NCI-H82 (cell line): Measurements from ENCODE around the gene DOCK4.
A peak's percentile ranks its signal among the peaks of the same experiment; 100 is the strongest.

Experiments
- DNase-seq: peaks from one replicate; lab custom pipeline; 2025; lab: John Stamatoyannopoulos, UW

DOCK4 gene

GRCh38 chr7:111728635-111728995 is 477.6 kb downstream of the DOCK4 start:
- no peak for DNase-seq

GRCh38 chr7:111727905-111728634 is 478.1 kb downstream of the DOCK4 start:
- no peak for DNase-seq

GRCh38 chr7:111718886-111719285 is 487.3 kb downstream of the DOCK4 start:
- DNase-seq = no peak

GRCh38 chr7:111711426-111712065 is 494.7 kb downstream of the DOCK4 start:
- peak; percentile 96 for DNase-seq

GRCh38 chr7:111710839-111711380 is 495.3 kb downstream of the DOCK4 start:
- DNase-seq = peak; percentile 56

- no peak for DNase-seq
These were observed 498.1 kb downstream of the DOCK4 start for GRCh38 chr7:111708072-111708471.

- no peak for DNase-seq
These were observed 500.4 kb downstream of the DOCK4 start for GRCh38 chr7:111705807-111706206.

GRCh38 chr7:111697771-111698170 is 508.4 kb downstream of the DOCK4 start:
- no peak for DNase-seq

- DNase-seq = no peak
These were observed 511.8 kb downstream of the DOCK4 start for GRCh38 chr7:111694376-111694775.

GRCh38 chr7:111690364-111691111 is 515.7 kb downstream of the DOCK4 start:
- no peak for DNase-seq

- DNase-seq = no peak
These were observed 520.9 kb downstream of the DOCK4 start for GRCh38 chr7:111685349-111685748.

GRCh38 chr7:111682588-111683340 is 523.4 kb downstream of the DOCK4 start:
- no peak for DNase-seq

GRCh38 chr7:111681242-111681641 is 525.0 kb downstream of the DOCK4 start:
- DNase-seq = no peak

- DNase-seq = no peak
These were observed 527.2 kb downstream of the DOCK4 start for GRCh38 chr7:111678986-111679385.

GRCh38 chr7:111678281-111678680 is 527.9 kb downstream of the DOCK4 start:
- DNase-seq = no peak

- DNase-seq = no peak
These were observed 528.4 kb downstream of the DOCK4 start for GRCh38 chr7:111677848-111678247.

GRCh38 chr7:111676811-111677210 is 529.4 kb downstream of the DOCK4 start:
- DNase-seq = peak; percentile 83
